ENCODE data around the gene SPATA22. TPM values are rescaled to one million over a fixed set of nuclear protein-coding genes. Genes with fewer than 3 reads are reported as not detected.
"Not testable (repeated sequence)": the region's sequence is repeated elsewhere in the genome, so short reads cannot be mapped to it uniquely, and the experiment has no call there.

Gene SPATA22
- polyA plus RNA-seq, 5 donors, result 0.43 to 1.1 TPM; not detected in 3

- DNase-seq, result peak; percentile 45 to 64
These were observed 3.6 kb upstream of the SPATA22 start for GRCh38 chr17:3475251-3475685.

GRCh38 chr17:3474212-3474611 lies 2.6 kb upstream of the SPATA22 start:
- DNase-seq, result peak; percentile 60 to 78

GRCh38 chr17:3472137-3472536 lies 518 bp upstream of the SPATA22 start:
- DNase-seq, result no peak

- no peak for DNase-seq
These were observed 2.1 kb downstream of the SPATA22 start for GRCh38 chr17:3469529-3469928.

- not testable (repeated sequence) for DNase-seq
These were observed 5.3 kb downstream of the SPATA22 start for GRCh38 chr17:3466355-3466754.

GRCh38 chr17:3448059-3448665 lies 23.5 kb downstream of the SPATA22 start:
- DNase-seq, result peak; percentile 31 to 49

- no peak for DNase-seq
These were observed 24.0 kb downstream of the SPATA22 start for GRCh38 chr17:3447625-3448024.

- DNase-seq, result peak; percentile 24 to 45
These were observed 31.2 kb downstream of the SPATA22 start for GRCh38 chr17:3440451-3440850.

- DNase-seq, result no peak
These were observed 33.3 kb downstream of the SPATA22 start for GRCh38 chr17:3438368-3438767.

GRCh38 chr17:3433741-3434140 lies 37.9 kb downstream of the SPATA22 start, which contains the start of gene OR1E2:
Gene OR1E2 (minus strand): TSS chr17:3433841. CDS start chr17:3433841, 0 bp downstream.
- no peak for DNase-seq

GRCh38 chr17:3433215-3433614 lies 38.4 kb downstream of the SPATA22 start:
- DNase-seq, result not testable (repeated sequence)

- no peak for DNase-seq
These were observed 53.4 kb downstream of the SPATA22 start for GRCh38 chr17:3418222-3418621.

- DNase-seq, result no peak
These were observed 56.0 kb downstream of the SPATA22 start for GRCh38 chr17:3415610-3416009.

GRCh38 chr17:3412216-3412615 lies 59.4 kb downstream of the SPATA22 start:
- DNase-seq, result not testable (repeated sequence)

GRCh38 chr17:3411070-3411469 lies 60.5 kb downstream of the SPATA22 start, which contains the start of gene OR3A3:
Gene OR3A3 (plus strand): TSS chr17:3411370.
- DNase-seq, result no peak

GRCh38 chr17:3403856-3404255 lies 67.8 kb downstream of the SPATA22 start:
- DNase-seq, result not testable (repeated sequence)

- DNase-seq, result no peak
These were observed 69.8 kb downstream of the SPATA22 start for GRCh38 chr17:3401786-3402185.

- peak; percentile 8 to 22 for DNase-seq
These were observed 71.6 kb downstream of the SPATA22 start for GRCh38 chr17:3400055-3400454.

GRCh38 chr17:3398310-3398709 lies 73.3 kb downstream of the SPATA22 start, which contains the start of gene OR1E1:
Gene OR1E1 (minus strand): TSS chr17:3398410. CDS start chr17:3398410, 0 bp downstream.
- no peak for DNase-seq

GRCh38 chr17:3397801-3398200 lies 73.8 kb downstream of the SPATA22 start:
- DNase-seq, result not testable (repeated sequence)
